Measurements from ENCODE around the gene CABP7. TPM values are rescaled to one million over a fixed set of nuclear protein-coding genes. Genes with fewer than 3 reads are reported as not detected.
A peak's percentile ranks its signal among the peaks of the same experiment; 100 is the strongest.

CABP7 gene
- total and polyA plus RNA-seq, 2 of the 8 experiments (the other 6 are each of a cell fraction or from before 2014, with no cell fraction given): 0.20 to 0.36 TPM

DNA sequence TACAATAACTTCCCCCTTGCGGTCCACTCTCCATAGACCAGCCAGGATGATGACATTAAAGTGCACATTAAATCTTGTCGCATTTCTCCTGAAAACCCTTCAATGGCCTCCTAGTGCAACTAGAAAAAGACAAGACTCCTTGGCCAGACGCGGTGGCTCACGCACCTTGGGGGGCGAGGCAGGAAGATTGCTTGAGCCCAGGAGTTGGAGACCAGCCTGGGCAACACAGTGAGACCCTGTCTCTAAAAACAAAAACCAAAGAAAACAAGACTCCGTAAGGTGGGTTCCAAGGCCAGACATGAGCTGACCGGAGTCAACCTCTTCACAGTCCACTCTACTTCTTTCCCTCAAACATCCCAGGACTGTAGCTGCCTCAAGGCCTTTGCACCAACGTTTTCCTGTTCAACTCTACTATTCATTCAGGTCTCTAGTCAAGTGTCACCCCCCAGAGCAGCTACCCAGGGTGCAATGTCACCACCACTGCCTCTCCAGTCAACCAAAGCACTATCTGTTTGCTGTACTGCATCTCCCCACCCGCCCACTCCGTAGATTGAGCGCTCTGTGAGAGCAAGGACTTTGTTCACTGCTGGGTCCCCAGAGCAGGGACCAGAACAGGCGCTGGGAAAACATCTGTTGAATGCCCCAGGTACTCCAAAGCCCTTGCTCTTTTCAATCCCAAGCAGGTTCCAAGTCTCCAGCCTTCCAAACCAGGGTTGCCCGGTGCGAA lies 46.3 kb downstream of the CABP7 start:
- CTCF ChIA-PET (ENCODE audit: partially characterized antibody): interaction anchor here (0.6 to 2.9 kb wide), 5 partner anchors 9 to 239 kb away, joined by 3 to 12 read pairs (median 4); no protein-coding TSS in a partner anchor
- no peak for FAIRE-seq
- no peak for DNase-seq (ENCODE audit: low read depth in 1 of 2, low spot score in 2 of 2)
- TF ChIP-seq YY1 (IDR thresholded peaks at IDR 0.05; ENCODE audit: low read depth, low read length): no peak
- TF ChIP-seq, protein P1, sequence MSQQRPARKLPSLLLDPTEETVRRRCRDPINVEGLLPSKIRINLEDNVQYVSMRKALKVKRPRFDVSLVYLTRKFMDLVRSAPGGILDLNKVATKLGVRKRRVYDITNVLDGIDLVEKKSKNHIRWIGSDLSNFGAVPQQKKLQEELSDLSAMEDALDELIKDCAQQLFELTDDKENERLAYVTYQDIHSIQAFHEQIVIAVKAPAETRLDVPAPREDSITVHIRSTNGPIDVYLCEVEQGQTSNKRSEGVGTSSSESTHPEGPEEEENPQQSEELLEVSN (IDR thresholded peaks at IDR 0.05): no peak
- no peak for TF ChIP-seq SIX5 (IDR thresholded peaks at IDR 0.05; ENCODE audit: low read depth, low read length)
- TF ChIP-seq JUND (IDR thresholded peaks at IDR 0.05; ENCODE audit: low read length): no peak
- no peak for TF ChIP-seq SP4 (IDR thresholded peaks at IDR 0.05; ENCODE audit: low read length)
- TF ChIP-seq TAF1 (IDR thresholded peaks at IDR 0.05; ENCODE audit: low read depth, low read length): no peak
- TF ChIP-seq CREB1 (IDR thresholded peaks at IDR 0.05): no peak
- TF ChIP-seq, protein P2, sequence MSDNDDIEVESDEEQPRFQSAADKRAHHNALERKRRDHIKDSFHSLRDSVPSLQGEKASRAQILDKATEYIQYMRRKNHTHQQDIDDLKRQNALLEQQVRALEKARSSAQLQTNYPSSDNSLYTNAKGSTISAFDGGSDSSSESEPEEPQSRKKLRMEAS (IDR thresholded peaks at IDR 0.05): no peak
- no peak for TF ChIP-seq EZH2 (IDR thresholded peaks at IDR 0.05; ENCODE audit: low read depth, low read length, severe bottlenecking)
- TF ChIP-seq BRCA1 (IDR thresholded peaks at IDR 0.05; ENCODE audit: low read depth, low read length): no peak
- no peak for TF ChIP-seq RFX5 (IDR thresholded peaks at IDR 0.05; ENCODE audit: borderline replicate concordance, low read depth, low read length)
- no peak for TF ChIP-seq TBP (IDR thresholded peaks at IDR 0.05; ENCODE audit: low read depth, low read length)

More for the DNA sequence above, 46.3 kb downstream of the CABP7 start:
- POLR2A ChIA-PET (ENCODE audit: partially characterized antibody): interaction anchor here (0.6 to 1.5 kb wide), 9 partner anchors 8 to 76 kb away, joined by 3 to 6 read pairs (median 3); no protein-coding TSS in a partner anchor
- Histone ChIP-seq H3K4me2 (ENCODE audit: insufficient read depth in 1 of 2, low read depth in 2 of 2, low read length in 2 of 2) (peak overlapping the region; percentile 77 to 90), H3K27ac (ENCODE audit: low read depth, low read length) (peak overlapping the region; percentile 61; the same call in 1 of the 2 replicates), H2BK15ac (ENCODE audit: low read length) (peak overlapping the region; percentile 67; the same call in 1 of the 2 replicates), H2BK20ac (ENCODE audit: low read length) (no peak overlapping the region), H3K18ac (ENCODE audit: extremely low read depth, low read length) (peak overlapping the region; percentile 65), H3K9ac (replicated peaks in 1 of 4; ENCODE audit: extremely low read depth in 1 of 4, low read depth in 3 of 4, low read length in 3 of 4) (peak overlapping the region; percentile 8 to 63 (median 58)), H3K79me1 (ENCODE audit: low read depth, low read length) (peaks cover 5% of the 10 kb centered on the region), H3K27me3 (replicated peaks in 1 of 4; ENCODE audit: control insufficient read depth in 3 of 4, extremely low read depth in 1 of 4, insufficient read depth in 3 of 4, low read length in 3 of 4) (no peaks in the 10 kb centered on the region), H3K79me2 (ENCODE audit: control insufficient read depth in 1 of 2, insufficient read depth in 2 of 2, low read length in 2 of 2) (peaks cover 4 to 13% of the 10 kb centered on the region in 2 experiments; a peak in 2 of 4 replicates), H3K23ac (ENCODE audit: insufficient read length) (no peak overlapping the region), H3K14ac (ENCODE audit: insufficient read length) (no peak overlapping the region), H2BK5ac (ENCODE audit: low read depth, low read length) (peak overlapping the region; percentile 79; the same call in 1 of the 2 replicates), H2AK5ac (ENCODE audit: low read depth, low read length) (no peak overlapping the region), H3K4ac (replicated peaks; ENCODE audit: insufficient read length, low read depth, low read length) (no peak overlapping the region), H2AFZ (ENCODE audit: low read length) (peak overlapping the region; percentile 73), H3K9me3 (ENCODE audit: insufficient read depth in 2 of 2, low read depth in 1 of 2, low read length in 1 of 2) (no peaks in the 10 kb centered on the region), H4K91ac (replicated peaks; ENCODE audit: insufficient read length, low read length) (no peak overlapping the region), H4K5ac (ENCODE audit: insufficient read length, low read depth, low read length) (peak overlapping the region; percentile 52), H4K20me1 (replicated peaks in 1 of 2; ENCODE audit: control insufficient read depth in 1 of 2, insufficient read depth in 2 of 2, low read length in 2 of 2) (peaks cover 0 to 3% of the 10 kb centered on the region in 2 experiments), H3K23me2 (ENCODE audit: low read depth, low read length) (peaks cover 3% of the 10 kb centered on the region; the same call in 1 of the 2 replicates), H2BK12ac (ENCODE audit: low read depth, low read length) (no peak overlapping the region), H2BK120ac (replicated peaks; ENCODE audit: low read depth, low read length) (no peak overlapping the region), H3K4me3 (ENCODE audit: extremely low read depth in 1 of 4, insufficient read depth in 2 of 4, low read depth in 3 of 4, low read length in 4 of 4) (peak overlapping the region; percentile 58 to 89 (median 80)), H3K56ac (replicated peaks; ENCODE audit: insufficient read length, low read depth, low read length) (no peak overlapping the region), H3K36me3 (ENCODE audit: control insufficient read depth in 2 of 4, insufficient read depth in 4 of 4, low read length in 3 of 4) (peaks cover 3 to 13% (median 6%) of the 10 kb centered on the region in 4 experiments; a peak in 6 of 8 replicates), H3K4me1 (replicated peaks in 1 of 4; ENCODE audit: control insufficient read depth in 3 of 4, insufficient read depth in 4 of 4, low read length in 3 of 4) (peaks cover 3 to 5% (median 4%) of the 10 kb centered on the region in 4 experiments; a peak in 6 of 7 replicates), H4K8ac (ENCODE audit: extremely low read depth, insufficient read depth, low read length) (peak overlapping the region; percentile 78; the same call in 1 of the 2 replicates)
- WGBS, 2 experiments (ENCODE audit: extremely low coverage in 1 of 2, insufficient coverage in 1 of 2, insufficient read length in 1 of 2, insufficient replicate concordance in 2 of 2, low coverage in 1 of 2, low lambda C conversion rate in 2 of 2, missing lambda C conversion rate in 1 of 2): 62% methylated on average over 15 of the region's 15 CpGs; no CpG with 5 or more reads in 1 of the 2 experiments

Measured in H1 (cell line).